ENCODE data around the gene GAREM1. TPM values are rescaled to one million over a fixed set of nuclear protein-coding genes. Genes with fewer than 3 reads are reported as not detected.

The GAREM1 gene
- polyA plus RNA-seq, 6 donors from 2014 or later, result 0.66 to 1.8 (median 0.77) TPM; not detected in 3

- ATAC-seq (ENCODE audit: low read depth in 2 of 2) (no peak), DNase-seq (no peak)
- H3K9me3 Mint-ChIP-seq, result no peaks in the 10 kb centered on the region
- H3K27ac Mint-ChIP-seq, result no peak overlapping the region
- H3K27me3 Mint-ChIP-seq, result no peaks in the 10 kb centered on the region
- no peaks in the 10 kb centered on the region for H3K4me1 Mint-ChIP-seq
- no peaks in the 10 kb centered on the region for H3K36me3 Mint-ChIP-seq
- H3K4me3 Mint-ChIP-seq, result no peak overlapping the region
Measured at GRCh38 chr18:32315881-32316280, 154.8 kb downstream of the GAREM1 start.

- Mint-ChIP-seq H3K4me3 (no peak overlapping the region), H3K27me3 (peaks cover 0 to 8% (median 8%) of the 10 kb centered on the region in 3 donors), H3K4me1 (no peaks in the 10 kb centered on the region), H3K36me3 (no peaks in the 10 kb centered on the region), H3K27ac (no peak overlapping the region), H3K9me3 (no peaks in the 10 kb centered on the region)
- DNase-seq (no peak), ATAC-seq (ENCODE audit: low read depth in 2 of 2) (no peak)
Measured at GRCh38 chr18:32310774-32311173, 159.9 kb downstream of the GAREM1 start.

- Mint-ChIP-seq H3K9me3 (no peaks in the 10 kb centered on the region), H3K27ac (no peak overlapping the region), H3K27me3 (peaks cover 0 to 14% (median 8%) of the 10 kb centered on the region in 3 donors), H3K4me1 (no peaks in the 10 kb centered on the region), H3K4me3 (no peak overlapping the region), H3K36me3 (no peaks in the 10 kb centered on the region)
- no peak for ATAC-seq (ENCODE audit: low read depth in 2 of 2)
- DNase-seq, result no peak
Measured at GRCh38 chr18:32310101-32310500, 160.6 kb downstream of the GAREM1 start.

- DNase-seq (no peak), ATAC-seq (ENCODE audit: low read depth in 2 of 2) (no peak)
- H3K27me3 Mint-ChIP-seq, result peaks cover 0 to 16% (median 8%) of the 10 kb centered on the region in 3 donors
- H3K9me3 Mint-ChIP-seq, result peaks cover 0 to 2% (median 0%) of the 10 kb centered on the region in 7 donors
- no peaks in the 10 kb centered on the region for H3K36me3 Mint-ChIP-seq
- no peak overlapping the region for H3K27ac Mint-ChIP-seq
- H3K4me3 Mint-ChIP-seq, result no peak overlapping the region
- H3K4me1 Mint-ChIP-seq, result no peaks in the 10 kb centered on the region
Measured at GRCh38 chr18:32308493-32309120, 162.1 kb downstream of the GAREM1 start.

GRCh38 chr18:32303400-32303799 lies 167.3 kb downstream of the GAREM1 start:
- Mint-ChIP-seq H3K27me3 (peaks cover 5 to 16% (median 8%) of the 10 kb centered on the region in 3 donors), H3K36me3 (no peaks in the 10 kb centered on the region), H3K4me1 (no peaks in the 10 kb centered on the region), H3K27ac (no peak overlapping the region), H3K4me3 (no peak overlapping the region), H3K9me3 (peaks cover 0 to 3% (median 0%) of the 10 kb centered on the region in 7 donors)
- DNase-seq (no peak), ATAC-seq (ENCODE audit: low read depth in 2 of 2) (no peak)

DNA sequence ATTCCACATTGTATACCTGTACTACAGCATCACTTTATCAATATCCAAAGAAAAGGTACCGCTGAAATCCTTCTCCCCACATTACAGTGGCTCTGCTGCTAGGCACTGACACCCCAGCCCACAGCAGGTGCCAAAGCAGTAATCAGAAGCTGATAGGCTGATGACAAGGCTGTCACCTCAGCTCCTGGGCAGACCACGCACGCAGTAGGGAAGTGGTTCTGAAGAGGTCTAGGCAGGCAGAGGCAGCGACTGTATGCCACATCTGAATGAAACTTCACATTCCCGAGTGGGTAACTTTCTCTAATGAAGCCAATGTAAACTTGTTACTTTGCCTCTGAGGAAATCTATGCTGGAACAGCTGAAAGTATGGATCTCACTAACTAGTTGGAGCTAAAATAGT lies 167.9 kb downstream of the GAREM1 start:
- H3K4me1 Mint-ChIP-seq, result no peaks in the 10 kb centered on the region
- ATAC-seq (ENCODE audit: low read depth in 2 of 2) (no peak), DNase-seq (no peak)
- no peak overlapping the region for H3K4me3 Mint-ChIP-seq
- peaks cover 0 to 3% (median 0%) of the 10 kb centered on the region in 7 donors for H3K9me3 Mint-ChIP-seq
- no peak overlapping the region for H3K27ac Mint-ChIP-seq
- peaks cover 7 to 16% (median 14%) of the 10 kb centered on the region in 3 donors for H3K27me3 Mint-ChIP-seq
- H3K36me3 Mint-ChIP-seq, result no peaks in the 10 kb centered on the region

GRCh38 chr18:32301976-32302743 lies 168.5 kb downstream of the GAREM1 start:
- ATAC-seq (ENCODE audit: low read depth in 2 of 2) (no peak), DNase-seq (no peak)
- no peak overlapping the region for H3K4me3 Mint-ChIP-seq
- H3K27ac Mint-ChIP-seq, result no peak overlapping the region
- H3K9me3 Mint-ChIP-seq, result peaks cover 0 to 3% (median 0%) of the 10 kb centered on the region in 7 donors
- peaks cover 13 to 20% (median 16%) of the 10 kb centered on the region in 3 donors for H3K27me3 Mint-ChIP-seq
- no peaks in the 10 kb centered on the region for H3K4me1 Mint-ChIP-seq
- no peaks in the 10 kb centered on the region for H3K36me3 Mint-ChIP-seq

- Mint-ChIP-seq H3K27ac (no peak overlapping the region), H3K27me3 (peaks cover 13 to 24% (median 16%) of the 10 kb centered on the region in 3 donors), H3K4me1 (no peaks in the 10 kb centered on the region), H3K36me3 (no peaks in the 10 kb centered on the region), H3K9me3 (peaks cover 0 to 3% (median 0%) of the 10 kb centered on the region in 7 donors), H3K4me3 (no peak overlapping the region)
- DNase-seq, result no peak
- no peak for ATAC-seq (ENCODE audit: low read depth in 2 of 2)
Measured at GRCh38 chr18:32301361-32301760, 169.3 kb downstream of the GAREM1 start.

- H3K27me3 Mint-ChIP-seq, result peaks cover 9 to 20% (median 16%) of the 10 kb centered on the region in 3 donors
- DNase-seq (no peak), ATAC-seq (ENCODE audit: low read depth in 2 of 2) (no peak)
- H3K4me1 Mint-ChIP-seq, result no peaks in the 10 kb centered on the region
- peaks cover 0 to 3% (median 0%) of the 10 kb centered on the region in 7 donors for H3K9me3 Mint-ChIP-seq
- H3K4me3 Mint-ChIP-seq, result no peak overlapping the region
- H3K27ac Mint-ChIP-seq, result no peak overlapping the region
- no peaks in the 10 kb centered on the region for H3K36me3 Mint-ChIP-seq
Measured at GRCh38 chr18:32300914-32301313, 169.8 kb downstream of the GAREM1 start.

GRCh38 chr18:32299484-32299883 lies 171.2 kb downstream of the GAREM1 start:
- peaks cover 0 to 18% (median 16%) of the 10 kb centered on the region in 3 donors for H3K27me3 Mint-ChIP-seq
- ATAC-seq (ENCODE audit: low read depth in 2 of 2) (no peak), DNase-seq (no peak)
- H3K4me3 Mint-ChIP-seq, result no peak overlapping the region
- no peaks in the 10 kb centered on the region for H3K4me1 Mint-ChIP-seq
- H3K36me3 Mint-ChIP-seq, result no peaks in the 10 kb centered on the region
- peaks cover 0 to 3% (median 0%) of the 10 kb centered on the region in 7 donors for H3K9me3 Mint-ChIP-seq
- no peak overlapping the region for H3K27ac Mint-ChIP-seq

DNA sequence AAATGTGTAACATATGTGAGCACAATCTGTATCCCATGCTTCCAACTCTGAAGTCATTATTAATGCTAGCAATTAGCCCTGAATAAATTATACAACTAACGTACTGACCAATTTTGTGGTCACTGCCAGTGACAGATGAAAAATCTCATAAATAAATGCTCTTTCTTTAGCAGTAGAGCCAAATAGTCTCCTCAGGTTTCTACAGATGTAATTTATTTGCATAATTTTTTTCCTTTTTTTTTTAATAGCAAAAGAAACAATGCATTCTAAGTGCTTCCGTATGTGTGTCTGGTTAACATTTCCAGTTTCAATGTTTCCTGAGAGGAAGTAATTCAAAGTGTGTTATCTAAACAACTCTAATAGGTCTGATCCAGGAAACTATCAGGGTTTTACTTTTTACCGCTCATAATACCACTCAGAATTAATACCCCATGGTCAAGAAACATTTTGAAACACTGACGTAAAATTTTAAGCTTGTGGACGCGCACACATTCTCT lies 172.5 kb downstream of the GAREM1 start:
- no peak overlapping the region for H3K27ac Mint-ChIP-seq
- no peaks in the 10 kb centered on the region for H3K36me3 Mint-ChIP-seq
- H3K9me3 Mint-ChIP-seq, result no peaks in the 10 kb centered on the region
- no peaks in the 10 kb centered on the region for H3K4me1 Mint-ChIP-seq
- ATAC-seq (ENCODE audit: low read depth in 2 of 2) (no peak), DNase-seq (no peak)
- no peak overlapping the region for H3K4me3 Mint-ChIP-seq
- peaks cover under 1 to 18% (median 16%) of the 10 kb centered on the region in 3 donors for H3K27me3 Mint-ChIP-seq

- Mint-ChIP-seq H3K36me3 (no peaks in the 10 kb centered on the region), H3K27me3 (peaks cover 4 to 18% (median 15%) of the 10 kb centered on the region in 3 donors), H3K4me1 (no peaks in the 10 kb centered on the region), H3K4me3 (no peak overlapping the region), H3K9me3 (no peaks in the 10 kb centered on the region), H3K27ac (no peak overlapping the region)
- ATAC-seq (ENCODE audit: low read depth in 2 of 2) (no peak), DNase-seq (no peak)
Measured at GRCh38 chr18:32297579-32298170, 173.0 kb downstream of the GAREM1 start.

- Mint-ChIP-seq H3K9me3 (no peaks in the 10 kb centered on the region), H3K27me3 (peaks cover 4 to 18% (median 11%) of the 10 kb centered on the region in 3 donors), H3K4me1 (no peaks in the 10 kb centered on the region), H3K4me3 (no peak overlapping the region), H3K36me3 (no peaks in the 10 kb centered on the region), H3K27ac (no peak overlapping the region)
- DNase-seq, result no peak
- ATAC-seq (ENCODE audit: low read depth in 2 of 2), result no peak
Measured at GRCh38 chr18:32296851-32297250, 173.8 kb downstream of the GAREM1 start.
